NT2/D1 (cell line): ENCODE results near the gene SPRY2.

ENCODE experiments used
- YY1 ChIP-seq: IDR thresholded peaks from 2 replicates; pipeline ENCODE4 v1.6.1; 2011; ENCODE audit not compliant: insufficient read length, insufficient read depth
- ZNF274 ChIP-seq: IDR thresholded peaks from 2 replicates; pipeline ENCODE4 v1.6.1; 2011; ENCODE audit warnings: mild to moderate bottlenecking, low read depth, low read length

- TF ChIP-seq YY1, result no peak
- TF ChIP-seq ZNF274, result no peak
Measured at GRCh38 chr13:80336370-80336769, 4.6 kb downstream of the SPRY2 start.
